Hematopoietic multipotent progenitor cell (in vitro differentiated cells): ENCODE measurements around the gene NLE1. TPM values are rescaled to one million over a fixed set of nuclear protein-coding genes. Genes with fewer than 3 reads are reported as not detected.
"Not testable (repeated sequence)": the region's sequence is repeated elsewhere in the genome, so short reads cannot be mapped to it uniquely, and the experiment has no call there.

Experiments
- DNase-seq, 3 donors: peaks; one replicate each; pipeline ENCODE4 v3.0.0-alpha.2; 2011 to 2015; ENCODE audit warnings: low read depth in 2 of 3, low spot score in 2 of 3
- total RNA-seq: library from RNA; depleted of rRNA; stranded (reverse); fragments of >200 nt; gene quantifications from one replicate; pipeline ENCODE4 v1.2.3, GENCODE V29; 2012

NLE1 gene
- total RNA-seq, 1 donor: 59.2 TPM

DNA sequence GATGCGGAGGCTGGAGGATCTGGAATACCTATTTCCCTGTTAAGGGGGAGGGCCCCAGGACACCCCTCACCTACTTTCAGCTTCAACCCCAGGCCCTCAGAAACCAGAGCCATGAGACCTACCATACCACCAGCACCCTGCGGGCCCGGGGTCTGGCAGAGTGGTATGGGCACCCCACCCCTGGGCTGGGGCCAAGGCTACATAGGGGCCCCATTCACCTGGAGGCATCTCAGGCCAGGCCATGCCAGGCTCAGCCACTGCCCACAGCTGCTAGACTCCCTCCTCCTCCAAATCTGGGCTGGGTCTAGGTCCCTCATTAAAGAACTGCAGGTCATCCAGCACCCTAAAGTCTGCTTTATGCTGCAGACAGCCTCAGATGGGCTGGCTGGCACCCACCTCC is 11.7 kb downstream of the NLE1 start:
- DNase-seq: no peak

GRCh38 chr17:35129973-35130351 is 12.1 kb downstream of the NLE1 start:
- DNase-seq: peak in 2 of 3 donors; percentile 60 to 83

- DNase-seq: no peak
These were observed 12.7 kb downstream of the NLE1 start for GRCh38 chr17:35129154-35129972.

GRCh38 chr17:35127751-35128514 is 14.2 kb downstream of the NLE1 start:
- no peak for DNase-seq

DNA sequence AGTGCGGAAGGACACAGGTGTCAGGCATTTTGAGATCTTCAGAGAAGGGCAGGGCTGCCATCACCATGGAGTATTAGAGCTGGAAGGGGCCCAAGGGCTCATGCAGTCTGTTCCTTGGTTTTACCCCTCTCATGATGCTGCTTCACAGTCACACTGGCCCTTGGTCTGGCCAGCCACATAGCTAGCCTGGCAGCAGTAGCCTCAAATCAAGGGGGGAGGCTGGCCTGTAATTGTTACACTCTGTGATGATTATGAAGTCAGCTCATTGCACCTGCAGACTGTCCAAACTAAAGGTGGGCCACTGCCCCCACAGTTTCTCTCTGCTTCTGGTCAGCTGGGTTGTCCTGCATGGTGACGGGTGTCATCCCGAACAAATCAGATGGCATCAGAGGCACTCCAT is 20.8 kb downstream of the NLE1 start, which contains the start of gene FNDC8:
FNDC8 (plus strand) TSS at position 301 of the 400 bp plus-strand sequence; CDS start at position 380, 79 bp downstream.
- no peak for DNase-seq

GRCh38 chr17:35119370-35120165 is 22.5 kb downstream of the NLE1 start, which contains the start of gene RAD51D:
TSS of gene RAD51D (minus strand) at chr17:35119860. CDS start at chr17:35119613, 247 bp downstream.
- DNase-seq: peak; percentile 81 to 93 (median 90)

DNA sequence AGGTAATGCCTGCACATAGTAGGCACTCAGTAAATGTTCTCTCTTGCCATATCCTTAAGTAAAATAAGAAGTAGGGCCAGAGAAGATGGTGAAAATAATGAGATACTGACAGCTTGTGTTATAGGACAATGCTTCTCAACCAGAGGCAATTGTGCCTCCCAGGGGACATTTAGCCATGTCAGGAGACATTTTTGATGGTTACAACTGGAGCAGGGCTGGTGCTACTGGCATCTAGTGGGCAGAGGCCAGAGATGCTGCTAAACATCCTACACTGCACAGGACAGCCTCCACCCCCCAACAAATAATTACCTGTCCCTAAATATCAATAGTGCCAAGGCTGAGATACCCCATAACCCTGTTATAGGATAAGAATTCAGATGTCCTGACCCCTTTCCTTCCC is 24.1 kb downstream of the NLE1 start:
- DNase-seq: peak in 2 of 3 donors; percentile 33 to 37

DNA sequence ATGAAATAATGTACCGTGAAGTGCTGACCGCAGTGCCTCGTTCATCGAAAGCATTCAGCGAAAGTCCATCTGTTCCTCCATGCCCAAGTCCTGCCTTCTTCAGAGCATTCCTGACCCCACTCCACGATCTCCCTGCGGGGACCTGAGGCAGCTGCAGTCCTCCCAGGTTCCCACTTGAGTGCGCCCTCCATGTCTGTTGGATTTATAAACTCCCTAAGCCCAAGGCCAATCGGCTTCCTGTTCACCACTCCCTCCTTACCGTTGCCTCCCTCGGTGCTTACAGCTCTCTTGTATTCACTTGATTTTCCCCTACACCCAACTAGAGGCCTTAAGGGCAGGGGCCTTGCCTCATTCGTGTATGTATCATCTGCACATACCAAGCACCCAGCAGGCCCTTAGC is 25.3 kb downstream of the NLE1 start:
- no peak for DNase-seq

GRCh38 chr17:35110791-35111190 is 31.3 kb downstream of the NLE1 start:
- DNase-seq: not testable (repeated sequence)

DNA sequence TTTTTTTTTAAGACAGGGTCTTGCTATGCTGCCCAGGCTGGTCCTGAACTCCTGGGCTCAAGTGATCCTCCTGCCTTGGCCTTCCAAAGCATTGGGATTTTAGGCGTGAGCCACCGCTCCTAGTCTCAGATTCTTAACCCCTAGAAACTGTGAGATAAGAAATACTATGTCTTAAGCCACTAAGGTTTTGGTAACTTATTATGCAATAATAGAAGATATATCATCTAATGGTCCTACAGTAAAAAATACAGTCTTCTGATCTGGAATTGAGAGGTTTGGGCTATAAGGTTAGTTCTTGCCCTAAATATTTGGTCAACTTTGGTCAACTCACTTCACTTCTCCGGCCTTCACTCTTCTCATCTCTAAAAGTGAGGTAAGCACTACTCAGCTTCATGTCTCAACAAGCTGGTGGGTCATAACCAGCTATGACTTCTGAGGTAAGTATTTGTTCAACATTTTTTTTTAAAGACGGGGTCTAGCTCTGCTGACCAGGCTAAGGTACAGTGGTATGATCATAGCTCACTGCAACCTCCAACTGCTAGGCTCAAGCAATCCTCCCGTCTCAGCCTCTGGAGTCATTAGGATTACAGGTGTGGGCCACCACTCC is 37.2 kb downstream of the NLE1 start:
- no peak for DNase-seq

GRCh38 chr17:35103271-35103670 is 38.8 kb downstream of the NLE1 start:
- no peak for DNase-seq

DNA sequence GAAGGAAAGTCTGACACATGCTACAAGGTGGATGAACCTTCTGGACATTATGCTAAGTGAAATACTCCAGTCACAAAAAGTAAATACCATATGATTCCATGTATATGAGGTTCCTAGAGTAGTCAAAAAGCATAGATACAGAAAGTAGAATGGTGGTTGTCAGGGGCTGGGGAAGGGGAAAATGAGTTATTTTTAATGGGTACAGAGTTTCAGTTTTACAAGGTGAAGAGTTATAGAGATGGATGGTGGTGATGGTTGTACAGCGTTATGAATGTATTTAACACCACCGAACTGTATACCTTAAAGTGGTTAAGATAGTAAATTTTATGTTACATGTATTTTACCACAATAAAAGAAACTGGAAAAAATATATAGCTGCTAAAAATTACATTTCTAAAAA is 40.4 kb downstream of the NLE1 start:
- no peak for DNase-seq

GRCh38 chr17:35101036-35101435 is 41.1 kb downstream of the NLE1 start:
- DNase-seq: no peak

DNA sequence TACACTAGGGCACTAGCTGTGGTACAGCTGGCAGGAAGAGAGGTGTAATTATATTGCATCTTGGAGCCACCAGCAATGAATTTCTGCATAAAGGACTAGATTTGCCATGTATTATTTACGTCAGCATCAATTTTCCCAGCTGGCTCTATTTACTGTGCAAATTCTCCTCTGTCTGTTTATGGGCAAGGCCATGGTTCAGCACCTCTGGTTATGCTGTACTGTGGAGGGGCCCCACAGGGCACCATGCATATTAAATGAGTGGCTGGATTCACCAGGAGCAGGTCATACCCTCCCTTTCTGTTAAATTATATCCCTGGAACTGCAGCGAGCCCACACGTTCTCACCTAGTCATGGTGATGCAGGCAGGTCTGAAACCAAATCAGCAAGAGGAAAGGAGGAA is 42.2 kb downstream of the NLE1 start:
- no peak for DNase-seq

DNA sequence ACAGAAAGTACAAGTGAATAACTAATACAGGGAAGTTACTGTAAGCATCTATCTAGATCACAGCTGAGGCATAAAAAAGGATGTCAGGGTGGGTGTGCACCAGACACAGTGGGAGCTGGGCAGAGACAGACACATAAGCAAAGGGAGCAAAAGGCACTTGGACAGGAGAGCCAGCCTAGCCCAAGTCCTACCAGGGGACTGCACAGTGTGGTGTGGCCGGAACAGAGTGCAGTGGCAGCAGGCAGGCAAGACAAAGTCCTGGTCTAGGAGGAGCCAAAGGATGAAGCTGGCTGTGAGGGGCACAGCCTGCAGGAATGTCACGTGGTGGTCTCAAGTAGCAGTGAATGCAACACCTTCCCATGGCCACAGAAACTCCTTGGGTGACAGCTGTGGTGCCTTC is 44.3 kb downstream of the NLE1 start:
- no peak for DNase-seq

GRCh38 chr17:35095741-35096140 is 46.4 kb downstream of the NLE1 start:
- no peak for DNase-seq

DNA sequence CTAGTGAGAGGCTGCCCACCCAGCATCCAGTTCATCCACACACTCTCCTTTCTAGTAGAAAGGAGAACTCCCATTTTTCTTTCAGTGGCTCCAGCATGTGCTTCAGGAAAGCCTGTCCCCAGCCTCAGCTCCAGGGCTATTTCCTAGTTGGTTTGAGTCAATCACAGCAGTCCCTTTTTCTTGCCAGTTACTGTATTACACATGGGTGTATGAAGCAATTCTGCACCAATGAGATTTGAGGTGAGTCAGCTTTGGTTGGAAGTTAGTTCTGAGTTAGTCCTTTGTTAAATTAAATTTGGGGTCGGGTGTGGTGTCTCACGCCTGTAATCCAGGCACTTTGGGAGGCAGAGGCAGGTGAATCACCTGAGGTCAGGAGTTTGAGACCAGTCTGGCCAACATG is 47.2 kb downstream of the NLE1 start:
- no peak for DNase-seq

- DNase-seq: not testable (repeated sequence)
These were observed 51.4 kb downstream of the NLE1 start for GRCh38 chr17:35090707-35091106.

GRCh38 chr17:35089586-35090296 is 52.4 kb downstream of the NLE1 start:
- DNase-seq: peak in 2 of 3 donors; percentile 67 to 76
